Mucosa of gallbladder (tissue), 1 donor: ENCODE measurements around the gene TAL2. TPM values are rescaled to one million over a fixed set of nuclear protein-coding genes. Genes with fewer than 3 reads are reported as not detected.

Source experiments
- DNase-seq: peaks from one replicate; pipeline ENCODE4 v3.0.0-alpha.2; 2020; ENCODE audit warnings: low spot score
- total RNA-seq: library from RNA; stranded (reverse); gene quantifications from one replicate; pipeline ENCODE4 v1.2.1, GENCODE V29; 2021
- donor health status: DM: no; HTN: no; CAD: no.

The TAL2 gene
- total RNA-seq, result 0.58 TPM

- no peak for DNase-seq
Measured at GRCh38 chr9:105662184-105663104, at the start of gene TAL2. Gene TAL2 (plus strand): TSS chr9:105662457. CDS start chr9:105662497, 40 bp downstream.

- no peak for DNase-seq
Measured at GRCh38 chr9:105621001-105621400, 41.3 kb upstream of the TAL2 start.

- no peak for DNase-seq
Measured at GRCh38 chr9:105625088-105625487, 37.2 kb upstream of the TAL2 start.

GRCh38 chr9:105632807-105633206 is 29.4 kb upstream of the TAL2 start:
- DNase-seq, result no peak

GRCh38 chr9:105633411-105633810 is 28.8 kb upstream of the TAL2 start:
- no peak for DNase-seq

GRCh38 chr9:105636331-105636730 is 25.9 kb upstream of the TAL2 start:
- no peak for DNase-seq

GRCh38 chr9:105637787-105638395 is 24.4 kb upstream of the TAL2 start:
- DNase-seq, result no peak

GRCh38 chr9:105639936-105640335 is 22.3 kb upstream of the TAL2 start:
- no peak for DNase-seq

- no peak for DNase-seq
Measured at GRCh38 chr9:105643795-105644194, 18.5 kb upstream of the TAL2 start.

GRCh38 chr9:105646879-105647594 is 15.2 kb upstream of the TAL2 start:
- DNase-seq, result no peak

GRCh38 chr9:105647595-105648349 is 14.5 kb upstream of the TAL2 start:
- DNase-seq, result no peak

GRCh38 chr9:105651806-105652205 is 10.5 kb upstream of the TAL2 start:
- DNase-seq, result no peak

- DNase-seq, result no peak
Measured at GRCh38 chr9:105656131-105656921, 5.9 kb upstream of the TAL2 start.

- no peak for DNase-seq
Measured at GRCh38 chr9:105658351-105658750, 3.9 kb upstream of the TAL2 start.

- DNase-seq, result no peak
Measured at GRCh38 chr9:105661011-105661410, 1.2 kb upstream of the TAL2 start.

GRCh38 chr9:105663914-105664313 is 1.7 kb downstream of the TAL2 start:
- no peak for DNase-seq

GRCh38 chr9:105667867-105668266 is 5.6 kb downstream of the TAL2 start:
- no peak for DNase-seq

GRCh38 chr9:105670315-105670714 is 8.1 kb downstream of the TAL2 start:
- no peak for DNase-seq

GRCh38 chr9:105670775-105671174 is 8.5 kb downstream of the TAL2 start:
- no peak for DNase-seq

- DNase-seq, result no peak
Measured at GRCh38 chr9:105672711-105673234, 10.5 kb downstream of the TAL2 start.
